Measurements from ENCODE around the gene MUSK.

Gene MUSK

DNA sequence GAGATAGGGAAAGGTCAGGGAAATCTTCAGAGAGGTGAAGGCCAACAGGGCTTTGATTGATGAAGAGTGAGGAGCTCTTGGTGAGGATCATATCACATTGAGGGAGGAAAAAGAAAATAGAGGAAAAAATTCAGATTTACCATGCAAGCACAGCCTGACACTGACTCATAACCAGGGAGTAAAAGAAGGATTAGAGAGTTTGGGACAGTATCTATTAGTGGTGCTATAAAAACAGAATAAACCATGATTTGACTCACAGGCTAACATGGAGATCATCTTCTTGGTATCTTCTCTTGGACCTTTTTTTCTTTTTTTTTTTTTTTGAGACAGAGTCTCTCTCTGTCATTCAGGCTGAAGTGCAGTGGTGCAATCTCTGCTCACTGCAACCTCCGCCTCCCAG lies 44.4 kb downstream of the MUSK start:
- TF ChIP-seq, protein P1, sequence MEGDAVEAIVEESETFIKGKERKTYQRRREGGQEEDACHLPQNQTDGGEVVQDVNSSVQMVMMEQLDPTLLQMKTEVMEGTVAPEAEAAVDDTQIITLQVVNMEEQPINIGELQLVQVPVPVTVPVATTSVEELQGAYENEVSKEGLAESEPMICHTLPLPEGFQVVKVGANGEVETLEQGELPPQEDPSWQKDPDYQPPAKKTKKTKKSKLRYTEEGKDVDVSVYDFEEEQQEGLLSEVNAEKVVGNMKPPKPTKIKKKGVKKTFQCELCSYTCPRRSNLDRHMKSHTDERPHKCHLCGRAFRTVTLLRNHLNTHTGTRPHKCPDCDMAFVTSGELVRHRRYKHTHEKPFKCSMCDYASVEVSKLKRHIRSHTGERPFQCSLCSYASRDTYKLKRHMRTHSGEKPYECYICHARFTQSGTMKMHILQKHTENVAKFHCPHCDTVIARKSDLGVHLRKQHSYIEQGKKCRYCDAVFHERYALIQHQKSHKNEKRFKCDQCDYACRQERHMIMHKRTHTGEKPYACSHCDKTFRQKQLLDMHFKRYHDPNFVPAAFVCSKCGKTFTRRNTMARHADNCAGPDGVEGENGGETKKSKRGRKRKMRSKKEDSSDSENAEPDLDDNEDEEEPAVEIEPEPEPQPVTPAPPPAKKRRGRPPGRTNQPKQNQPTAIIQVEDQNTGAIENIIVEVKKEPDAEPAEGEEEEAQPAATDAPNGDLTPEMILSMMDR (IDR thresholded peaks at IDR 0.05; ENCODE audit: control insufficient read depth, extremely low read depth, insufficient read depth): no peak
- H3K4me3 ChIP-seq (ENCODE audit: low read depth, low read length): no peak overlapping the region
- no peak for DNase-seq (ENCODE audit: low read depth)

DNA sequence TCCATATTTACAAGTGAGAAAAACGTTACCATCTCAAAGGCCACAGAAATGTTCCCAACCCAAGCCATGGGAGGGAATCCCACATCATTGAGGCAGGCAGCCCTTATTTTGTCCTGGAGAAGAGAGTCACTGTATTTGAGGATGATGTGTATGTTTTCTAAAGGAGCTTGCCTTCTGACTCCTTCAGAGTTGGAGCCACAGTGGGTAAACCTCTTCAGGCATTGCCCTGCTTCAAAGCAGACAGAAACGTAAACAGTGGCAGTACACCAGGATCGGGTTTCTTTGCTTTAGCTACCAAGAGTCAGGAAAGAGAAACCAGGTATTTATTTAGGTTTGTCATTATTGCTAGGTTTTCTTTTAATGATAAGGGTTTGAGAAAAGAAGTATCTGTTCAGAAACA lies 45.7 kb downstream of the MUSK start:
- TF ChIP-seq, protein P1 (IDR thresholded peaks at IDR 0.05; ENCODE audit: control insufficient read depth, extremely low read depth, insufficient read depth): no peak
- no peak overlapping the region for H3K4me3 ChIP-seq (ENCODE audit: low read depth, low read length)
- peak; percentile 74 for DNase-seq (ENCODE audit: low read depth)

DNA sequence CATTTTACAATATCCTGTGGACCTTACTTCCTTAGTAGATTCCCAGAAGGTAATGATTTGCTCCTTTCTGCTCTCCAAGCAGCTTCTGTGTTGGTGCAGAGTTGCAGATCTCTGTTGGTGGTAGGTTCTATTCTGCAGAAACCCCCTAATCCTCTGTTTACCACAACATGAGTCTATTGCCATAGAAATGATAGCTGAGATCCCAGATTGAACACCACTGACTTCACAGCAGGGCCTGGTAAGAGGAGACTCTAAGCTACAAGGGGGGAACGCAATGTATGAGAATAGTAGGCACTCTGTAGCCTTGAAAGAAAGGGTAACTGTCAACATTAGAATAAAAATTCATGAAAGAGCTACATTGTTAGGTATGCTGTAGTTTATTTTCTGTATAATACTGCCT lies 59.5 kb downstream of the MUSK start:
- no peak for DNase-seq (ENCODE audit: low read depth)
- TF ChIP-seq, protein P1 (IDR thresholded peaks at IDR 0.05; ENCODE audit: control insufficient read depth, extremely low read depth, insufficient read depth): no peak
- H3K4me3 ChIP-seq (ENCODE audit: low read depth, low read length): no peak overlapping the region

DNA sequence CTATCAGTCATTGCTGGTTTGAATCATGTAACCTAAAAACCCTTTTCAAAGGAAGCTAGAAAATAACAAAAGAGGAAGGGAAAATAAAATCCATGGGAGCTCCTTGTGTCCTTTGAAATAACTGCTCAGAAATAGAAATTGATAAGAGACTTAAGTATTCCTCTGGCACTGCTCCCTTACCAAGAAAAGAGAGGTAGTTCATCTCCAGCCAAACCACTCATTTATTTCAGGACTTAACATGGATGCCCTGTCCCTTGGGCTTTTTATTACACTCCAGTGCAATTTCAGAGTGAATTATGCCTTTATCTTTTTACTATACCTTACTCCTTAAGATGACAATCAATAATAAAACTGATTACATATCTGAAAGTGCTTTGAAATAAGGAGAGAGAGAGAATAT lies 61.0 kb downstream of the MUSK start:
- H3K4me3 ChIP-seq (ENCODE audit: low read depth, low read length): no peak overlapping the region
- TF ChIP-seq, protein P1 (IDR thresholded peaks at IDR 0.05; ENCODE audit: control insufficient read depth, extremely low read depth, insufficient read depth): no peak

DNA sequence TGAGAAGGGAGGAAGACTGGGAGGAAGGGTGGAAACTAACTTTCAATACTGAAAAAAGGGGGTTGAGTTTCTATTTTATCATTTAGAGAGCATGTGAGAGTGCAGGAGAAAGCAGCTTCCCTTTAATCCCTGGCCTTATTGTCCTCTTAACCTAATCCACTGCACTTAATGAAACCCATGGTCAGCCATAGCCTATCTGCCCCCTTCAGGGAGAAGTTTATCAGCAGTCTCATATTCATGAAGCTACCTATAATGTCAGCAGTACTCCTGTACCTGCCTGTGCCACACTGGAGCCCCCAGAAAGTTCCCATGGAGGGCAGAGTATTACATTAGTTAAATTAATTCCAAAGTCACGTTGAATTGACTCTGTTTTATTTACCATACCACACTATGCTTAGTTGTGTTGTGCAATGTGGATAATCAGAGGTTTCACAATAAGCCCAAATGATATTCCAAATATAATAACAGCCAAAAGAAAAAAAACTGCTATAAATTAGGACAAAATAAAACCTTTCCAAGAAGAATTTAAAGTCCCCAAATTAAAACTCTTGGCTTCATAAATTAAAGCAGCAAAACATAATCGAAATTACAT lies 62.9 kb downstream of the MUSK start:
- no peak for DNase-seq (ENCODE audit: low read depth)
- H3K4me3 ChIP-seq (ENCODE audit: low read depth, low read length): no peak overlapping the region
- TF ChIP-seq, protein P1 (IDR thresholded peaks at IDR 0.05; ENCODE audit: control insufficient read depth, extremely low read depth, insufficient read depth): no peak

More for the DNA sequence above, 61.0 kb downstream of the MUSK start:
- no peak for DNase-seq (ENCODE audit: low read depth)

DNA sequence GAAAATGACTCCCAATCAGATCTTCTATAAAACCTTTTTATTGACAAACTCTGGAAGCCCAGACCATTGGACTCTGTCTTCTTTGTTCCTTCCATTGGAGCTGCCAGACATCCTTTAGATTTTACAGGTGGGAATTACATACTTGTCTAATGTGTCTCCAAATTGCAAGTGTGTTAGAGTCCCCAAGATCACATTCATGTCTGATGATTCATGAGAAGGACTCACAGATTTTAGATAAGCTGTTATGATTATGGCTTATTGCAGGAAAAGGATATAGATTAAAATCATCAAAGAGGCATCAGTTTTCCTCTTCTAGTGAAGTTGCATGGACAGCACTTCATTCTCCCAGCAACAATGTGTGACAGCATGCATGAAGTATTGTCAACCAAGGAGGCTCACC lies 70.4 kb downstream of the MUSK start:
- DNase-seq (ENCODE audit: low read depth): no peak
- TF ChIP-seq, protein P1 (IDR thresholded peaks at IDR 0.05; ENCODE audit: control insufficient read depth, extremely low read depth, insufficient read depth): no peak
- no peak overlapping the region for H3K4me3 ChIP-seq (ENCODE audit: low read depth, low read length)

DNA sequence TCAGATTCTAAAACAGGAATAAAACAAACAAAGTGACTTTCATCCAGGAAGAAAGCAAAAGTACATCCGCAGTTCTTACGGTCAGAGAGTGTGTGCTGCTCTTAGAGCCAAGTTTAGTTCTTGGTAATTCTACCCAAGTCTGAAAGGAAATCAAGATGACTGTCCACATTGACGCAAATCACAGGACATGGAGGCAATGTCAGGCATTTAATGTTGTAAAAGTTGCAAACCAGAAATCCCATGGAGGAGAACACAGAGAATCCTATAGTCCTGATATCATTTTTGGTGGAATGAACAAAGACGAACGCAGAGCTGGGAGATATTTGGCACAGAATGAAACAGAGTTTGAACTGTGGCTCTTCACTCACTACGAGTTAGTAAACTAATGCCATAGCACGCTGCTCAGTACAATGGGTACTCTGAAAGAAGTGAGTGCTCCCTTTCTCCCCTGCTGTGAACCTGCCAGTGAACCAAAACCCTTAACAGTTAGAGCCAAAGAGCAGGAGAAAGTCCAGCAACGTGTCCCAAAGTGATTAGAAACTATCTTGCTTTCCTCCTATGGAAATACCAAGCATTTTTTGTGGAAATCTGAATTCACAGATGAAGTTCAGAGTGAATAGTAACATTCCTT lies 74.3 kb downstream of the MUSK start:
- no peak overlapping the region for H3K4me3 ChIP-seq (ENCODE audit: low read depth, low read length)
- TF ChIP-seq, protein P1 (IDR thresholded peaks at IDR 0.05; ENCODE audit: control insufficient read depth, extremely low read depth, insufficient read depth): no peak
- DNase-seq (ENCODE audit: low read depth): no peak

Measured in LNCaP clone FGC (cell line).